ENCODE data around the gene PAPPA2. TPM values are rescaled to one million over a fixed set of nuclear protein-coding genes. Genes with fewer than 3 reads are reported as not detected.

Gene PAPPA2
- total RNA-seq, 4 donors from 2014 or later, result 0.55 to 3.3 (median 2.2) TPM; not detected in 1

GRCh38 chr1:176696109-176696508 lies 233.1 kb downstream of the PAPPA2 start:
- in situ Hi-C loops (cut with MboI; ENCODE audit: low pct_ligation_motif_present in 1 of 4, low pct_unique_long_range_greater_than_20kb in 1 of 4, low sequenced_read_pairs in 3 of 4), result loop anchor here in 1 of 4 donors (10.0 kb wide), 1 partner anchor 141 kb away; no protein-coding TSS in a partner anchor
- no peak for DNase-seq
- 56% methylated on average over 5 of the region's 5 CpGs; no CpG with 5 or more reads in 1 of the 2 donors for WGBS, 2 donors (ENCODE audit: low coverage in 1 of 2)
- no peaks in the 10 kb centered on the region for H3K9me3 ChIP-seq
- peak overlapping the region in 1 of 4 donors; percentile 75 for H3K27ac ChIP-seq
- no peak for TF ChIP-seq POLR2A (IDR thresholded peaks at IDR 0.05)
- TF ChIP-seq EP300 (IDR thresholded peaks at IDR 0.05; ENCODE audit: low read depth), result no peak
- TF ChIP-seq POLR2AphosphoS5 (IDR thresholded peaks at IDR 0.05), result no peak
- no peak for TF ChIP-seq CTCF (IDR thresholded peaks at IDR 0.05)
- peaks cover 0 to 6% (median 4%) of the 10 kb centered on the region in 4 donors for H3K4me1 ChIP-seq
- no peaks in the 10 kb centered on the region for H3K27me3 ChIP-seq
- no peak overlapping the region for H3K4me3 ChIP-seq
- intact Hi-C loops (cut with DNase I; ENCODE audit: low total_unique reads), result loop anchor here (5.0 kb wide), 1 partner anchor 161 kb away; no protein-coding TSS in a partner anchor
- no peaks in the 10 kb centered on the region for H3K36me3 ChIP-seq

GRCh38 chr1:176696689-176697088 lies 233.7 kb downstream of the PAPPA2 start:
- intact Hi-C loops (cut with DNase I; ENCODE audit: low total_unique reads), result loop anchor here (5.0 kb wide), 1 partner anchor 161 kb away; no protein-coding TSS in a partner anchor
- DNase-seq, result no peak

DNA sequence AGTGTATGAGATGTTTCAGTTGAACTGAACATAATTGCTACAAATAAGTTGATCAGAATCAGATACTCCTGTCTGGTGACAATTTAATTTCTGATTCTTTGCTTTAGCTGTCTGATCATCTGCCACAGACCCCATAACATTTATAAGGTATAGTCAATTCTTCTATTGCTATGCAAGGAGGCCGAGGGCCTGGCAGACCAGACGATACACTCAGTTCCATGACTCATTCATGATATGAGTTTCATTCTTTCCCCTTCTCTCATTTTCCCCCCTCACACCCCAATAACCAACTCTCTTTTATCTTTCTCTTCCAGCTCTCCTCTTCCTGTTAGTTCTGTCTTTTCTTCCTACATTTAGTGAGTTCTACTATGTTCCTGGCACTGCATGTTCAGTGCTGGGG lies 236.8 kb downstream of the PAPPA2 start:
- WGBS, 2 donors (ENCODE audit: low coverage in 1 of 2), result 60 to 92% methylated on average over 2 of the region's 2 CpGs
- no peaks in the 10 kb centered on the region for H3K9me3 ChIP-seq
- H3K27ac ChIP-seq, result no peak overlapping the region
- TF ChIP-seq EP300 (IDR thresholded peaks at IDR 0.05; ENCODE audit: low read depth), result no peak
- no peak for TF ChIP-seq POLR2A (IDR thresholded peaks at IDR 0.05)
- no peak for TF ChIP-seq CTCF (IDR thresholded peaks at IDR 0.05)
- no peak for TF ChIP-seq POLR2AphosphoS5 (IDR thresholded peaks at IDR 0.05)
- intact Hi-C loops (cut with DNase I; ENCODE audit: low total_unique reads) (loop anchor here (5.0 kb wide), 1 partner anchor 157 kb away; no protein-coding TSS in a partner anchor), in situ Hi-C loops (cut with MboI; ENCODE audit: low pct_ligation_motif_present in 1 of 4, low pct_unique_long_range_greater_than_20kb in 1 of 4, low sequenced_read_pairs in 3 of 4) (loop anchor here in 1 of 4 donors (10.0 kb wide), 1 partner anchor 145 kb away; no protein-coding TSS in a partner anchor)
- H3K27me3 ChIP-seq, result no peaks in the 10 kb centered on the region
- no peak overlapping the region for H3K4me3 ChIP-seq
- no peak for DNase-seq
- H3K36me3 ChIP-seq, result no peaks in the 10 kb centered on the region
- H3K4me1 ChIP-seq, result peaks cover 0 to 2% (median 0%) of the 10 kb centered on the region in 4 donors

More at GRCh38 chr1:176696689-176697088, 233.7 kb downstream of the PAPPA2 start:
- H3K4me1 ChIP-seq, result peaks cover 0 to 6% (median 3%) of the 10 kb centered on the region in 4 donors
- WGBS, 2 donors (ENCODE audit: low coverage in 1 of 2), result 40 to 58% methylated on average over 1 of the region's 1 CpG
- TF ChIP-seq EP300 (IDR thresholded peaks at IDR 0.05; ENCODE audit: low read depth) (no peak), CTCF (IDR thresholded peaks at IDR 0.05) (no peak), POLR2A (IDR thresholded peaks at IDR 0.05) (no peak), POLR2AphosphoS5 (IDR thresholded peaks at IDR 0.05) (no peak)
- H3K9me3 ChIP-seq, result no peaks in the 10 kb centered on the region
- H3K27me3 ChIP-seq, result no peaks in the 10 kb centered on the region
- in situ Hi-C loops (cut with MboI; ENCODE audit: low pct_ligation_motif_present in 1 of 4, low pct_unique_long_range_greater_than_20kb in 1 of 4, low sequenced_read_pairs in 3 of 4), result loop anchor here in 1 of 4 donors (10.0 kb wide), 1 partner anchor 142 kb away; no protein-coding TSS in a partner anchor
- no peak overlapping the region for H3K27ac ChIP-seq
- no peak overlapping the region for H3K4me3 ChIP-seq
- no peaks in the 10 kb centered on the region for H3K36me3 ChIP-seq

- in situ Hi-C loops (cut with MboI; ENCODE audit: low pct_ligation_motif_present in 1 of 4, low pct_unique_long_range_greater_than_20kb in 1 of 4, low sequenced_read_pairs in 3 of 4) (no loop called here), intact Hi-C loops (cut with DNase I; ENCODE audit: low total_unique reads) (no loop called here)
- TF ChIP-seq POLR2A (IDR thresholded peaks at IDR 0.05) (no peak), POLR2AphosphoS5 (IDR thresholded peaks at IDR 0.05) (no peak), EP300 (IDR thresholded peaks at IDR 0.05; ENCODE audit: low read depth) (no peak), CTCF (IDR thresholded peaks at IDR 0.05) (no peak)
- 71 to 75% methylated on average over 1 to 3 of the region's 3 CpGs for WGBS, 2 donors (ENCODE audit: low coverage in 1 of 2)
- no peak overlapping the region for H3K27ac ChIP-seq
- no peak overlapping the region for H3K4me3 ChIP-seq
- no peaks in the 10 kb centered on the region for H3K36me3 ChIP-seq
- no peaks in the 10 kb centered on the region for H3K27me3 ChIP-seq
- H3K9me3 ChIP-seq, result no peaks in the 10 kb centered on the region
- no peaks in the 10 kb centered on the region for H3K4me1 ChIP-seq
- no peak for DNase-seq
These were observed 238.3 kb downstream of the PAPPA2 start for GRCh38 chr1:176701151-176701866.

Measured in transverse colon (tissue), 4 donors.